ENCODE results near the gene STAT4.

Gene STAT4

DNA sequence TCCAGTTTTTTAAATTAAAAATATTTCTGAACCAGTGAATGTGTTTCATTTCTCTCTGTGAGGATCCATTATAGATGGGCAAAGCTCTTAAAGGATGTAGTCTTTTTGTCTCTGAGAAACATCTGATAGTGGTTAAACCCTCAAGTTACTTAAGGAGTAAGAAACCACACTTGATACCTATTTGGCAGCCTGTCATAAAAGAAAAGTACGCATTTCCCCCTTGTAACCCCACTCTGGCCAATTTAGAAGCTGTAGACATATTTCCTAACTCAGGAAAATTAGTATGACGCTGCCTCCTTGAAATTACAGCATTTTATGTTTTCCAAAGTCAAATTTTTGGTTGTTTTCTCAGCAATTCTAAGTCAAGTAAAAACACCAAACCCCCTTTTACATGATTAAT lies 2.0 kb downstream of the STAT4 start:
- no peak for DNase-seq (ENCODE audit: low read depth)
- no peak overlapping the region for H3K4me3 ChIP-seq (ENCODE audit: low read depth, low read length)
- TF ChIP-seq, protein P1, sequence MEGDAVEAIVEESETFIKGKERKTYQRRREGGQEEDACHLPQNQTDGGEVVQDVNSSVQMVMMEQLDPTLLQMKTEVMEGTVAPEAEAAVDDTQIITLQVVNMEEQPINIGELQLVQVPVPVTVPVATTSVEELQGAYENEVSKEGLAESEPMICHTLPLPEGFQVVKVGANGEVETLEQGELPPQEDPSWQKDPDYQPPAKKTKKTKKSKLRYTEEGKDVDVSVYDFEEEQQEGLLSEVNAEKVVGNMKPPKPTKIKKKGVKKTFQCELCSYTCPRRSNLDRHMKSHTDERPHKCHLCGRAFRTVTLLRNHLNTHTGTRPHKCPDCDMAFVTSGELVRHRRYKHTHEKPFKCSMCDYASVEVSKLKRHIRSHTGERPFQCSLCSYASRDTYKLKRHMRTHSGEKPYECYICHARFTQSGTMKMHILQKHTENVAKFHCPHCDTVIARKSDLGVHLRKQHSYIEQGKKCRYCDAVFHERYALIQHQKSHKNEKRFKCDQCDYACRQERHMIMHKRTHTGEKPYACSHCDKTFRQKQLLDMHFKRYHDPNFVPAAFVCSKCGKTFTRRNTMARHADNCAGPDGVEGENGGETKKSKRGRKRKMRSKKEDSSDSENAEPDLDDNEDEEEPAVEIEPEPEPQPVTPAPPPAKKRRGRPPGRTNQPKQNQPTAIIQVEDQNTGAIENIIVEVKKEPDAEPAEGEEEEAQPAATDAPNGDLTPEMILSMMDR (conservative IDR thresholded peaks at IDR 0.05; ENCODE audit: low read depth, low read length) = no peak

- TF ChIP-seq, protein P1 (conservative IDR thresholded peaks at IDR 0.05; ENCODE audit: low read depth, low read length) = no peak
- H3K4me3 ChIP-seq (ENCODE audit: low read depth, low read length) = no peak overlapping the region
- no peak for DNase-seq (ENCODE audit: low read depth)
Measured at GRCh38 chr2:191148281-191148680, 2.5 kb downstream of the STAT4 start.

DNA sequence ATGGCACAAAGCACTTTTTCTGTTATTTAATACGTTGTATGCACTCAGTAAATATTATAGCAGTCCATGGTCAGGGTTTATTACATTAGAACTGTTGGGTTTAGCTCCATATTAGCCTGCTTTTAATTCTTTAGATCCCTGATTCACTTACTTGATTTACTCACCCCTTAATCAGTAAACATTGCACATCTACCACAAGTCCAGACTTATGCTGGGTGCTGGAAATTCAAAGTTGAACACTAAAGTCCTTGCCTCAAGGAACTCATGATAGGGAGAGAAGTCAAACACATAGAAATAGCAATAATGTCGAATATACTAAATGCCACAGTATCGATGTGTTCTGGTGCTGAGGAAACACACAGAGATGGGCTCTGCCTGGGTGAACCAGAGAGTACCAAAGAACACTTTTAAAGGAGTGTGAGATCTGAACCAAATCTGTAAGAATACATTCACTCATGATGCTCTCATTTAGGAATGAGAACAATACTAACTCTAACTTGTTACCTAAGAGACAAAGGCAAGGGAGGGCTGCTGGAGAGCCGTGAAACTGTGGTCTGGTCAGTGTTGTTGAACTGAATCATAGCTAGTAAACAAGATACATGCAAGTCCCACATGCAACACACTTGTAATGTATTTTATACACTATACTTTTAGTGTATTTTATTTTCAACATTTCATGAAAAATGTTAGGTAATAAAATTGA lies 4.9 kb downstream of the STAT4 start:
- H3K4me3 ChIP-seq (ENCODE audit: low read depth, low read length) = no peak overlapping the region
- DNase-seq (ENCODE audit: low read depth) = no peak
- TF ChIP-seq, protein P1 (conservative IDR thresholded peaks at IDR 0.05; ENCODE audit: low read depth, low read length) = no peak

DNA sequence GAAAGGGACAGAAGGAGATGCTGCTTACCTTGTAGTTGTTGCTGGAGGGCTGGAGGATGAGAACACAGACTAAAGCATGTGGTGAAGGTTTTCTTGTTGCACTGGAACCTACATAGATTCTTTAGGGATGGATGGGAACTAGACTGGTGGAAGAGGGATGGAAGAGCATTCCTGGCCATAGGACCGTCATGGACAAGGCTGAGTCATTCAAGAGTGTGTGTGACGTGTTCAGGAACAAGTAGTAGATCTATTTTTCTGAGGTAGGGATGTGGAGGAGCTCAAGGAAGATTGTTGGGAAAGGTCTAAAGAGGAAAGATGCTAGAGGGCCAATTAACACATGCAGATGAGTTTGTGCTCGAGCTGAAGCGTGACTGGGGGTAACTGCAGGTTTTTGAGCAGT lies 6.6 kb downstream of the STAT4 start:
- no peak overlapping the region for H3K4me3 ChIP-seq (ENCODE audit: low read depth, low read length)
- TF ChIP-seq, protein P1 (conservative IDR thresholded peaks at IDR 0.05; ENCODE audit: low read depth, low read length) = no peak
- no peak for DNase-seq (ENCODE audit: low read depth)

DNA sequence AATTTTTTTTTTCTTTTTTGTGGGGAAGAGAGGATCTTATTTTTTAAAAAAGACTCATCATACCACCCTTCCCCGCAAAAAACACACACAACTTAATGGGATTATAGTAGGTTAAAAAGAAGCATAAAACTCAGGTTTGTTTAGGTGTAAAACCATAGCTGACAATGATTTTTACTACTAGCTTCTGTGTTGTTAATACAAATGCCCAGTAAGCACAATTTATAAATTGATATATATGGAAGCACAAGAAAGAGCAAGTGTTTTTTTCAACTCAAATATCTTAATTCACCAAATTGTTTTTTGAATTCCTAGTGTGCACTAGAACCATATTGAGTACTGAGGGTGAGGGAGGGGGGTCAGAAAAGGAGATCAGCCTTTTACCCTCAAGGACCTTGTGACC lies 7.0 kb downstream of the STAT4 start:
- DNase-seq (ENCODE audit: low read depth) = no peak
- TF ChIP-seq, protein P1 (conservative IDR thresholded peaks at IDR 0.05; ENCODE audit: low read depth, low read length) = no peak

DNA sequence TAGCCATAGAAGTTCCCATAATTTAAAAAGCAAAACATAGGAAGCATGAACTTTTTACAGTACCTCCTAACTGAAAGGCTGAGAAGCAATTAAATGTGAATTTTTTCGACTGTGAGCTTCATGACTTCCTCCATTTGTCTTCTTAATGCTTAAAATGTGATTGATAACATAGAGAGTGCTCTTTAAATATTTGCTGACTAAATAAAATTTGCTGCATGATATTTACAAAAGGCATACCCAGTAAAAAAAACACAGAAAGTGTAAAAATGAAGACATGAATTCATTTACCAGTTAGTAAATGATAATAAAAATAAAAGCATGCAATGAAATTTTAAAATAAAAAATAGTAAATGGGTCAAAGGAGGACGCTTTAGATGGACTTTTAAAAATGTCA lies 21.9 kb downstream of the STAT4 start:
- TF ChIP-seq, protein P1 (conservative IDR thresholded peaks at IDR 0.05; ENCODE audit: low read depth, low read length) = no peak
- H3K4me3 ChIP-seq (ENCODE audit: low read depth, low read length) = no peak overlapping the region
- DNase-seq (ENCODE audit: low read depth) = no peak

More for the DNA sequence above, 7.0 kb downstream of the STAT4 start:
- no peak overlapping the region for H3K4me3 ChIP-seq (ENCODE audit: low read depth, low read length)
